ENCODE data around the gene PEG3.

GRCh38 chr19:56864443-56865125, 24.1 kb upstream of the PEG3 start:
- no peak for TF ChIP-seq EP300 (IDR thresholded peaks at IDR 0.05)
- no peak for TF ChIP-seq POLR2AphosphoS5 (IDR thresholded peaks at IDR 0.05)
